HepG2 (cell line): ENCODE results near the gene MAPRE3. TPM values are rescaled to one million over a fixed set of nuclear protein-coding genes. Genes with fewer than 3 reads are reported as not detected.

ENCODE experiments used
- ATAC-seq: fragments of 200-7000 bp; cut with Tn5 transposase; 3 replicates; pipeline ENCODE4 v1.9.1; 2020; ENCODE audit warnings: mild to moderate bottlenecking, moderate library complexity
- BruUV-seq: library from RNA; stranded (reverse); fragments of 400-500 nt; replicated peaks from 2 replicates; lab custom pipeline; 2021; lab: Mats Ljungman, UMichigan
- CTCF ChIA-PET: fragments of 300-600 bp; formaldehyde crosslinking; extraction: SDS; loops from one replicate; lab custom pipeline; 2021; ENCODE audit warnings: low total read pairs, inconsistent platforms, low intra/inter-chr PET ratio; lab: Yijun Ruan, JAX
- POLR2A ChIA-PET: fragments of 350-600 bp; sonication (Branson Sonifier 250); formaldehyde crosslinking; loops from one replicate; lab custom pipeline; 2020; ENCODE audit warnings: antibody characterized with exemption, inconsistent platforms; lab: Yijun Ruan, JAX
- DNase-seq: peaks from one replicate; pipeline ENCODE4 v3.0.0-alpha.2; 2015; ENCODE audit warnings: low spot score
- FAIRE-seq: peaks from 3 replicates; lab custom pipeline; 2011; peaks lifted over from hg19 to GRCh38; lab: Jason Lieb, UNC
- H2AFZ ChIP-seq: one replicate; pipeline ENCODE4 v1.6.1; 2011; ENCODE audit warnings: low read length, inconsistent platforms
- H3K27ac ChIP-seq: fragments of 300-600 bp; 3 replicates; pipeline ENCODE4 v1.8.0; 2011; ENCODE audit warnings: mixed run types, mild to moderate bottlenecking, mixed read lengths, low read length, inconsistent platforms; ENCODE audit not compliant: insufficient read depth; ENCODE audit errors: extremely low read length
- H3K27me3 ChIP-seq, 2 experiments: fragments of 200-600 bp in 1 of 2; 2 replicates in 1 of 2; 3 replicates in 1 of 2; pipeline versions ENCODE4 v1.6.0 to v1.8.0; 2011; ENCODE audit warnings: low read length in 2 of 2, mild to moderate bottlenecking in 2 of 2, moderate library complexity in 2 of 2, inconsistent platforms in 1 of 2; ENCODE audit not compliant: insufficient read depth in 2 of 2, control insufficient read depth in 1 of 2
- H3K36me3 ChIP-seq, 2 experiments: fragments of 200-600 bp in 1 of 2; replicated peaks in 1 of 2; 2 replicates in 1 of 2; 3 replicates in 1 of 2; pipeline versions ENCODE4 v1.5.1 to v1.8.0; 2011; ENCODE audit warnings: low read length in 2 of 2, inconsistent platforms in 1 of 2; ENCODE audit not compliant: insufficient read depth in 2 of 2, control insufficient read depth in 1 of 2
- H3K4me1 ChIP-seq: 2 replicates; pipeline ENCODE4 v1.5.1; 2012; ENCODE audit warnings: low read length, inconsistent platforms; ENCODE audit not compliant: insufficient read depth
- H3K4me2 ChIP-seq: 2 replicates; pipeline ENCODE4 v1.6.0; 2011; ENCODE audit warnings: low read depth, low read length, inconsistent platforms
- H3K4me3 ChIP-seq, 3 experiments: fragments of 200-600 bp in 1 of 3; sonication (generic), shearing (Covaris generic) in 1 of 3; replicated peaks in 1 of 3; 2 replicates each; pipeline ENCODE4 v1.5.1; 2011 to 2016; ENCODE audit warnings: low read length in 3 of 3, inconsistent platforms in 2 of 3, low read depth in 2 of 3, mild to moderate bottlenecking in 2 of 3, control low read depth in 1 of 3, mixed read lengths in 1 of 3; ENCODE audit not compliant: insufficient read depth in 1 of 3
- H3K79me2 ChIP-seq: one replicate; pipeline ENCODE4 v1.6.1; 2011; ENCODE audit warnings: low read length, inconsistent platforms; ENCODE audit not compliant: insufficient read depth
- H3K9ac ChIP-seq: 2 replicates; pipeline ENCODE4 v1.6.0; 2011; ENCODE audit warnings: mild to moderate bottlenecking, low read depth, low read length, inconsistent platforms; ENCODE audit not compliant: insufficient read depth
- H3K9me3 ChIP-seq: 2 replicates; pipeline ENCODE4 v1.5.1; 2012; ENCODE audit warnings: mild to moderate bottlenecking, low read length
- H4K20me1 ChIP-seq: 2 replicates; pipeline ENCODE4 v1.6.0; 2011; ENCODE audit warnings: inconsistent platforms, mild to moderate bottlenecking, low read length, moderate library complexity; ENCODE audit not compliant: insufficient read depth
- ATRX ChIP-seq: sonication (generic); formaldehyde crosslinking; IDR thresholded peaks from 2 replicates; pipeline ENCODE4 v1.4.0; 2020; ENCODE audit warnings: missing genetic modification reagents, borderline replicate concordance
- FOSL2 ChIP-seq: sonication (generic); formaldehyde crosslinking; IDR thresholded peaks from 2 replicates; pipeline ENCODE4 v1.4.0; 2020; ENCODE audit warnings: missing genetic modification reagents
- HNRNPUL1 ChIP-seq: fragments of 200-400 bp; formaldehyde crosslinking; IDR thresholded peaks from 2 replicates; pipeline ENCODE4 v1.6.1; 2017; ENCODE audit warnings: low read depth, mild to moderate bottlenecking, low read length, moderate library complexity
- NR2F1 ChIP-seq, 2 experiments: fragments of 450-650 bp in 1 of 2; formaldehyde crosslinking in 1 of 2; IDR thresholded peaks; 2 replicates each; pipeline versions ENCODE4 v1.5.0 to v1.6.1; 2016 to 2020; ENCODE audit warnings: mild to moderate bottlenecking in 1 of 2, missing compliant biosample characterization in 1 of 2, missing genetic modification reagents in 1 of 2, moderate library complexity in 1 of 2
- PBX2 ChIP-seq: IDR thresholded peaks from 2 replicates; pipeline ENCODE4 v1.6.1; 2016; ENCODE audit warnings: control low read depth
- SOX13 ChIP-seq, 3 experiments: fragments of 450-650 bp in 1 of 3; sonication (generic) in 1 of 3; formaldehyde crosslinking in 1 of 3; IDR thresholded peaks in 2 of 3; conservative IDR thresholded peaks in 1 of 3; 2 replicates each; pipeline versions ENCODE4 v1.5.0 to v1.6.1; 2016 to 2020; ENCODE audit warnings: antibody characterized with exemption in 1 of 3, mild to moderate bottlenecking in 1 of 3, missing compliant biosample characterization in 1 of 3, missing genetic modification reagents in 1 of 3, moderate library complexity in 1 of 3
- ZMYM3 ChIP-seq: sonication (generic); formaldehyde crosslinking; IDR thresholded peaks from 2 replicates; pipeline ENCODE4 v1.5.1; 2020; ENCODE audit warnings: mild to moderate bottlenecking, missing genetic modification reagents
- ZNF121 ChIP-seq: sonication (generic); formaldehyde crosslinking; IDR thresholded peaks from 2 replicates; pipeline ENCODE4 v1.5.0; 2020; ENCODE audit warnings: mild to moderate bottlenecking, missing genetic modification reagents
- ZNF770 ChIP-seq: sonication (generic); formaldehyde crosslinking; IDR thresholded peaks from 2 replicates; pipeline ENCODE4 v1.5.0; 2020; ENCODE audit warnings: mild to moderate bottlenecking, missing genetic modification reagents
- WGBS: methylation state at CpG from one replicate; pipeline ENCODE4 v1.1.6; 2017; ENCODE audit warnings: low lambda C conversion rate; 5-methylcytosine and 5-hydroxymethylcytosine counted together
- in situ Hi-C: cut with HindIII; loops from 2 replicates; pipeline ENCODE4 v1.10.0; 2017; ENCODE audit warnings: low pct_unique_long_range_greater_than_20kb; ENCODE audit not compliant: extremely low pct_ligation_motif_present
- intact Hi-C: fragments of 100-400 bp; cut with micrococcal nuclease; formaldehyde crosslinking; loops from one replicate; pipeline ENCODE4 v1.10.0; 2022; ENCODE audit not compliant: unreplicated experiment
- polyA plus RNA-seq, 8 experiments: library from polyadenylated mRNA; depleted of rRNA in 3 of 8; stranded (reverse) in 7 of 8; unstranded in 1 of 8; fragments of >200 nt; fragmentation: Illumina TruSeq in 4 of 8; extraction: Trizol in 4 of 8; gene quantifications; 2 replicates each; pipeline versions ENCODE4 v1.2.1 to v1.2.3, GENCODE V29; 2011 to 2016; ENCODE audit warnings: low read depth in 4 of 8, missing spikeins in 1 of 8, mixed read lengths in 1 of 8; ENCODE audit not compliant: insufficient read depth in 1 of 8
- total RNA-seq, 5 experiments: library from RNA; depleted of rRNA; stranded (reverse); fragments of >200 nt; fragmentation: Illumina TruSeq; extraction: Trizol; gene quantifications; 2 replicates each; pipeline ENCODE4 v1.2.3, GENCODE V29; 2016; ENCODE audit warnings: low read depth in 1 of 5

Gene MAPRE3
- total and polyA plus RNA-seq, 2 of the 13 experiments (the other 11 are each of a cell fraction or from before 2014, with no cell fraction given), result 0.31 to 0.91 TPM

GRCh38 chr2:27029051-27029450, 58.6 kb downstream of the MAPRE3 start:
- intact Hi-C loops, result no loop called here
- no peak overlapping the region for H3K4me3 ChIP-seq
- no peak overlapping the region for H3K4me2 ChIP-seq
- H4K20me1 ChIP-seq, result no peaks in the 10 kb centered on the region
- ATAC-seq (no peak), DNase-seq (no peak), FAIRE-seq (no peak)
- CTCF ChIA-PET, result no interaction called here
- no peaks in the 10 kb centered on the region for H3K9me3 ChIP-seq
- WGBS, result 89% methylated on average over 2 of the region's 2 CpGs
- no peaks in the 10 kb centered on the region; a peak in 1 of 5 replicates for H3K27me3 ChIP-seq
- no peak overlapping the region for H3K9ac ChIP-seq
- no peak overlapping the region for H2AFZ ChIP-seq
- H3K36me3 ChIP-seq, result peaks cover 3 to 13% of the 10 kb centered on the region in 2 experiments; a peak in 4 of 5 replicates
- peaks cover 27% of the 10 kb centered on the region for H3K79me2 ChIP-seq
- BruUV-seq, result no TSS peak
- peaks cover 37% of the 10 kb centered on the region for H3K4me1 ChIP-seq
- in situ Hi-C loops, result no loop called here
- H3K27ac ChIP-seq, result no peak overlapping the region
- TF ChIP-seq HNRNPUL1, result no peak
- TF ChIP-seq ZNF121, result peak; percentile 92
- TF ChIP-seq SOX13 (IDR thresholded peaks at IDR 0.05), result no peak
- TF ChIP-seq SOX13 (CRISPR knock-in tag; conservative IDR thresholded peaks at IDR 0.05 in 1 of 2, IDR thresholded peaks at IDR 0.05 in 1 of 2), result 0 out of 4 replicates have a peak, but pooled peaks of 1 of the 2 experiments have one; percentile 18
- peak; percentile 65; the same call in 1 of the 2 replicates for TF ChIP-seq ZNF770 (CRISPR knock-in tag)
- no peak for TF ChIP-seq PBX2 (CRISPR knock-in tag)
- TF ChIP-seq FOSL2 (CRISPR knock-in tag), result peak; percentile 71
- TF ChIP-seq ZMYM3, result 0 out of 2 replicates have a peak, but pooled peaks have one; percentile 29
- 0 out of 2 replicates have a peak, but pooled peaks have one; percentile 80 for TF ChIP-seq ATRX (CRISPR knock-in tag)
- peak in 1 of 2 experiments; percentile 39; a peak in 1 of 4 replicates for TF ChIP-seq NR2F1 (CRISPR knock-in tag; IDR thresholded peaks at IDR 0.05)
- POLR2A ChIA-PET, result interaction anchor here (0.7 kb wide), 1 partner anchor 22 kb away, joined by 3 read pairs; the partner anchor contains the start of gene AGBL5
